B cell (primary cell): ENCODE data around the gene PLK1. TPM values are rescaled to one million over a fixed set of nuclear protein-coding genes. Genes with fewer than 3 reads are reported as not detected.

ENCODE experiments used
- ATAC-seq: fragments of 200-7000 bp; cut with Tn5 transposase; one replicate; pipeline ENCODE4 v1.10.0; 2021; ENCODE audit warnings: low read depth, mild to moderate bottlenecking, moderate number of reproducible peaks, moderate library complexity
- CTCF ChIA-PET: fragments of 350-600 bp; sonication (Branson Sonifier 250); formaldehyde crosslinking; loops from one replicate; lab custom pipeline; 2021; ENCODE audit warnings: antibody characterized with exemption, inconsistent platforms; lab: Charles Lee
- POLR2A ChIA-PET: fragments of 350-600 bp; sonication (Branson Sonifier 250); formaldehyde crosslinking; loops from one replicate; lab custom pipeline; 2021; ENCODE audit warnings: antibody characterized with exemption; lab: Charles Lee
- DNase-seq: peaks from one replicate; pipeline ENCODE4 v3.0.0; 2013
- H2AFZ ChIP-seq: 2 replicates; pipeline ENCODE4 v1.6.1; 2012; ENCODE audit warnings: mild to moderate bottlenecking, low read depth, low read length; ENCODE audit not compliant: insufficient read depth, poor library complexity, severe bottlenecking
- H3K27ac ChIP-seq, 2 donors: 1 replicate in 1 of 2; 2 replicates in 1 of 2; pipeline ENCODE4 v1.5.1; 2012 to 2013; ENCODE audit warnings: low read length in 2 of 2, mild to moderate bottlenecking in 2 of 2, moderate library complexity in 1 of 2
- H3K27me3 ChIP-seq, 4 experiments: fragments of 200-600 bp in 1 of 4; sonication (generic) in 1 of 4; replicated peaks in 1 of 4; 1 replicate in 2 of 4; 2 replicates in 2 of 4; pipeline versions ENCODE4 v1.6.1 to v1.7.0; 2013 to 2016; ENCODE audit warnings: low read length in 3 of 4, mild to moderate bottlenecking in 2 of 4, mixed read lengths in 1 of 4, moderate library complexity in 1 of 4; ENCODE audit not compliant: insufficient read depth in 4 of 4, control insufficient read depth in 3 of 4; ENCODE audit errors: control extremely low read depth in 1 of 4
- H3K36me3 ChIP-seq, 2 experiments: replicated peaks in 1 of 2; 1 replicate in 1 of 2; 2 replicates in 1 of 2; pipeline versions ENCODE4 v1.6.1 to v1.7.1; 2013; ENCODE audit warnings: low read length in 1 of 2; ENCODE audit not compliant: insufficient read depth in 2 of 2, control insufficient read depth in 1 of 2; ENCODE audit errors: control extremely low read depth in 1 of 2, extremely low read depth in 1 of 2
- H3K4me1 ChIP-seq, 2 donors: fragments of 200-600 bp in 1 of 2; sonication (generic) in 1 of 2; 1 replicate in 1 of 2; 2 replicates in 1 of 2; pipeline versions ENCODE4 v1.5.1 to v1.6.1; 2013 to 2017; ENCODE audit warnings: low read length in 2 of 2; ENCODE audit not compliant: control insufficient read depth in 2 of 2, insufficient read depth in 2 of 2
- H3K4me2 ChIP-seq: replicated peaks from 2 replicates; pipeline ENCODE3; 2012; ENCODE audit warnings: mild to moderate bottlenecking, low read depth, low read length; ENCODE audit not compliant: poor library complexity, severe bottlenecking
- H3K4me3 ChIP-seq, 5 experiments: fragments of 200-600 bp in 1 of 5; sonication (generic) in 1 of 5; 1 replicate in 3 of 5; 2 replicates in 2 of 5; pipeline versions ENCODE4 v1.5.1 to v1.7.0; 2011 to 2016; ENCODE audit warnings: low read length in 4 of 5, mild to moderate bottlenecking in 4 of 5, low read depth in 2 of 5, control low read depth in 1 of 5, moderate library complexity in 1 of 5; ENCODE audit not compliant: insufficient read depth in 1 of 5; ENCODE audit errors: control extremely low read depth in 1 of 5, extremely low read depth in 1 of 5
- H3K79me2 ChIP-seq: fragments of 200-600 bp; sonication (generic); one replicate; pipeline ENCODE4 v1.6.0; 2016; ENCODE audit warnings: low read length; ENCODE audit not compliant: control insufficient read depth, insufficient read depth
- H3K9ac ChIP-seq: fragments of 200-600 bp; sonication (generic); 2 replicates; pipeline ENCODE4 v1.6.1; 2017; ENCODE audit warnings: mild to moderate bottlenecking, low read length, moderate library complexity
- H3K9me3 ChIP-seq, 3 donors: one replicate each; pipeline versions ENCODE4 v1.6.1 to v1.7.1; 2013; ENCODE audit warnings: low read length in 2 of 3; ENCODE audit not compliant: control insufficient read depth in 2 of 3, insufficient read depth in 1 of 3; ENCODE audit errors: control extremely low read depth in 1 of 3
- H4K20me1 ChIP-seq: 2 replicates; pipeline ENCODE4 v1.6.0; 2012; ENCODE audit warnings: mild to moderate bottlenecking, low read length; ENCODE audit not compliant: insufficient read depth, control insufficient read depth, poor library complexity, severe bottlenecking
- H3K27ac Mint-ChIP-seq: one replicate; pipeline ENCODE4 v1.8.0; 2021; ENCODE audit warnings: mixed read lengths
- H3K27me3 Mint-ChIP-seq: one replicate; pipeline ENCODE4 v1.8.0; 2021; ENCODE audit warnings: mixed read lengths
- H3K4me1 Mint-ChIP-seq: one replicate; pipeline ENCODE4 v1.8.0; 2021; ENCODE audit warnings: mixed read lengths
- H3K4me3 Mint-ChIP-seq: one replicate; pipeline ENCODE4 v1.8.0; 2021; ENCODE audit warnings: mixed read lengths
- H3K9me3 Mint-ChIP-seq: one replicate; pipeline ENCODE4 v1.8.0; 2022; ENCODE audit warnings: mixed read lengths; ENCODE audit not compliant: insufficient read depth
- CTCF ChIP-seq: fragments of 200-600 bp; IDR thresholded peaks from one replicate; pipeline ENCODE4 v1.8.0; 2022; ENCODE audit warnings: antibody characterized with exemption, mild to moderate bottlenecking
- EZH2 ChIP-seq: IDR thresholded peaks from 2 replicates; pipeline ENCODE4 v1.6.1; 2012; ENCODE audit warnings: borderline replicate concordance, low read depth, mild to moderate bottlenecking, moderate library complexity, low read length; ENCODE audit not compliant: insufficient read depth, poor library complexity, severe bottlenecking
- WGBS: methylation state at CpG from one replicate; pipeline ENCODE4 v1.1.5; 2013; ENCODE audit warnings: missing lambda C conversion rate; ENCODE audit not compliant: insufficient coverage; 5-methylcytosine and 5-hydroxymethylcytosine counted together
- intact Hi-C: fragments of 100-400 bp; cut with micrococcal nuclease; formaldehyde crosslinking; loops from one replicate; pipeline ENCODE4 v1.10.0; 2022
- polyA plus RNA-seq: library from polyadenylated mRNA; depleted of rRNA; stranded (reverse); fragments of >200 nt; gene quantifications from 2 replicates; pipeline ENCODE4 v1.2.3, GENCODE V29; 2012
- total RNA-seq, 2 donors: library from RNA; stranded (reverse); fragments of 120-200 nt in 1 of 2; gene quantifications; 1 replicate in 1 of 2; 2 replicates in 1 of 2; pipeline versions ENCODE4 v1.2.3 to v1.2.4, GENCODE V29; 2013 to 2022

The PLK1 gene
- total and polyA plus RNA-seq, 2 donors (not counting 1 experiment from before 2014, with no cell fraction given): 2.7 to 3.5 TPM

GRCh38 chr16:23692190-23692837 is 13.6 kb downstream of the PLK1 start:
- peaks cover 6% of the 10 kb centered on the region for H3K4me1 Mint-ChIP-seq
- POLR2A ChIA-PET: no interaction called here
- CTCF ChIA-PET: no interaction called here
- Histone ChIP-seq H3K4me3 (no peak overlapping the region), H3K79me2 (no peaks in the 10 kb centered on the region), H4K20me1 (no peaks in the 10 kb centered on the region), H3K27ac (no peak overlapping the region), H3K27me3 (no peaks in the 10 kb centered on the region), H3K36me3 (peaks cover 0 to 20% of the 10 kb centered on the region in 2 experiments), H3K9me3 (no peaks in the 10 kb centered on the region), H3K9ac (no peak overlapping the region), H2AFZ (no peak overlapping the region), H3K4me1 (peaks cover 4 to 8% of the 10 kb centered on the region in 2 donors), H3K4me2 (no peak overlapping the region)
- DNase-seq (no peak), ATAC-seq (no peak)
- H3K4me3 Mint-ChIP-seq: no peak overlapping the region
- 98% methylated on average over 5 of the region's 6 CpGs for WGBS
- no peak for TF ChIP-seq CTCF
- no peak for TF ChIP-seq EZH2
- H3K27ac Mint-ChIP-seq: no peak overlapping the region
- intact Hi-C loops: no loop called here
- H3K9me3 Mint-ChIP-seq: no peaks in the 10 kb centered on the region
- H3K27me3 Mint-ChIP-seq: peaks cover 6% of the 10 kb centered on the region

GRCh38 chr16:23694265-23694643 is 15.6 kb downstream of the PLK1 start:
- TF ChIP-seq EZH2: no peak
- TF ChIP-seq CTCF: no peak
- Histone ChIP-seq H3K36me3 (peaks cover 0 to 3% of the 10 kb centered on the region in 2 experiments), H3K79me2 (no peaks in the 10 kb centered on the region), H3K9ac (peak overlapping the region; percentile 19), H2AFZ (peak overlapping the region; percentile 75), H3K9me3 (no peaks in the 10 kb centered on the region), H3K27me3 (no peaks in the 10 kb centered on the region), H3K4me2 (peak overlapping the region; percentile 60), H3K27ac (no peak overlapping the region), H3K4me3 (no peak overlapping the region), H3K4me1 (peaks cover 8 to 14% of the 10 kb centered on the region in 2 donors), H4K20me1 (no peaks in the 10 kb centered on the region)
- no peak for ATAC-seq
- WGBS: 100% methylated on average over 4 of the region's 4 CpGs
- no peaks in the 10 kb centered on the region for H3K9me3 Mint-ChIP-seq
- POLR2A ChIA-PET: no interaction called here
- no peak for DNase-seq
- peaks cover 12% of the 10 kb centered on the region for H3K4me1 Mint-ChIP-seq
- peak overlapping the region; percentile 74 for H3K4me3 Mint-ChIP-seq
- no peak overlapping the region for H3K27ac Mint-ChIP-seq
- peaks cover 6% of the 10 kb centered on the region for H3K27me3 Mint-ChIP-seq
- intact Hi-C loops: no loop called here
- CTCF ChIA-PET: no interaction called here
